HepG2 (cell line): ENCODE measurements around the gene MPST. TPM values are rescaled to one million over a fixed set of nuclear protein-coding genes. Genes with fewer than 3 reads are reported as not detected.
A peak's percentile ranks its signal among the peaks of the same experiment; 100 is the strongest.

Source experiments
- CBX5 ChIP-seq: sonication (generic); formaldehyde crosslinking; IDR thresholded peaks from 2 replicates; pipeline ENCODE4 v1.4.0; 2020; ENCODE audit warnings: missing genetic modification reagents, borderline replicate concordance
- FOXC1 ChIP-seq: sonication (generic); formaldehyde crosslinking; IDR thresholded peaks from 2 replicates; pipeline ENCODE4 v1.8.0; 2022; ENCODE audit warnings: mild to moderate bottlenecking, missing genetic modification reagents, borderline replicate concordance
- GATAD2A ChIP-seq: IDR thresholded peaks from 2 replicates; pipeline ENCODE4 v1.6.1; 2016
- KAT2B ChIP-seq: fragments of 150-350 bp; IDR thresholded peaks from 2 replicates; pipeline ENCODE4 v1.6.1; 2014; ENCODE audit warnings: low read depth, low read length, borderline replicate concordance
- MED1 ChIP-seq: sonication (generic); formaldehyde crosslinking; IDR thresholded peaks from 2 replicates; pipeline ENCODE4 v1.4.0; 2020; ENCODE audit warnings: missing genetic modification reagents
- MLX ChIP-seq: IDR thresholded peaks from 2 replicates; pipeline ENCODE4 v1.6.1; 2016
- MXD3 ChIP-seq: IDR thresholded peaks from 2 replicates; pipeline ENCODE4 v1.6.1; 2016; ENCODE audit warnings: mild to moderate bottlenecking, missing biosample characterization, missing genetic modification reagents
- NCOA1 ChIP-seq: sonication (generic); formaldehyde crosslinking; IDR thresholded peaks from 2 replicates; pipeline ENCODE4 v1.9.0; 2021; ENCODE audit warnings: missing genetic modification reagents
- PAXIP1 ChIP-seq: sonication (generic); formaldehyde crosslinking; conservative IDR thresholded peaks from 2 replicates; pipeline ENCODE4 v1.4.0; 2020; ENCODE audit warnings: mild to moderate bottlenecking, missing genetic modification reagents, moderate library complexity
- RFX5 ChIP-seq: IDR thresholded peaks from 2 replicates; pipeline ENCODE4 v1.6.1; 2011; ENCODE audit warnings: low read depth, low read length, improper control_type of control experiment
- SAP130 ChIP-seq: IDR thresholded peaks from 2 replicates; pipeline ENCODE4 v1.6.1; 2016; ENCODE audit warnings: low read depth
- SP2 ChIP-seq: sonication (generic); formaldehyde crosslinking; IDR thresholded peaks from 2 replicates; pipeline ENCODE4 v1.5.1; 2020; ENCODE audit warnings: mild to moderate bottlenecking, missing genetic modification reagents
- XRCC5 ChIP-seq: fragments of 200-400 bp; formaldehyde crosslinking; optimal IDR thresholded peaks from 2 replicates; pipeline ENCODE3; 2017; ENCODE audit warnings: mild to moderate bottlenecking, low read length
- ZBTB2 ChIP-seq: sonication (generic); formaldehyde crosslinking; IDR thresholded peaks from 2 replicates; pipeline ENCODE4 v1.8.0; 2022; ENCODE audit warnings: low read depth, missing genetic modification reagents
- ZBTB8A ChIP-seq: sonication (generic); formaldehyde crosslinking; IDR thresholded peaks from 2 replicates; pipeline ENCODE4 v1.4.0; 2020; ENCODE audit warnings: mild to moderate bottlenecking, low read depth, missing genetic modification reagents, borderline replicate concordance
- ZFY ChIP-seq: sonication (generic); formaldehyde crosslinking; IDR thresholded peaks from 2 replicates; pipeline ENCODE4 v1.4.0; 2020; ENCODE audit warnings: missing genetic modification reagents
- ZNF205 ChIP-seq: IDR thresholded peaks from 2 replicates; pipeline ENCODE4 v1.6.1; 2018; ENCODE audit warnings: missing biosample characterization, missing genetic modification reagents
- ZNF550 ChIP-seq: sonication (generic); formaldehyde crosslinking; IDR thresholded peaks from 2 replicates; pipeline ENCODE4 v1.4.0; 2020; ENCODE audit warnings: mild to moderate bottlenecking, missing genetic modification reagents, borderline replicate concordance
- ZNF580 ChIP-seq: IDR thresholded peaks from 2 replicates; pipeline ENCODE4 v1.6.1; 2016; ENCODE audit warnings: low read depth, borderline replicate concordance
- ZNF691 ChIP-seq: sonication (generic); formaldehyde crosslinking; IDR thresholded peaks from 2 replicates; pipeline ENCODE4 v1.4.0; 2020; ENCODE audit warnings: missing genetic modification reagents, low read depth, mild to moderate bottlenecking, borderline replicate concordance
- ZNF766 ChIP-seq: sonication (generic); formaldehyde crosslinking; IDR thresholded peaks from 2 replicates; pipeline ENCODE4 v1.5.0; 2020; ENCODE audit warnings: missing genetic modification reagents, borderline replicate concordance
- polyA plus RNA-seq, 8 experiments: library from polyadenylated mRNA; depleted of rRNA in 3 of 8; stranded (reverse) in 7 of 8; unstranded in 1 of 8; fragments of >200 nt; fragmentation: Illumina TruSeq in 4 of 8; extraction: Trizol in 4 of 8; gene quantifications; 2 replicates each; pipeline versions ENCODE4 v1.2.1 to v1.2.3, GENCODE V29; 2011 to 2016; ENCODE audit warnings: low read depth in 4 of 8, missing spikeins in 1 of 8, mixed read lengths in 1 of 8; ENCODE audit not compliant: insufficient read depth in 1 of 8
- total RNA-seq, 5 experiments: library from RNA; depleted of rRNA; stranded (reverse); fragments of >200 nt; fragmentation: Illumina TruSeq; extraction: Trizol; gene quantifications; 2 replicates each; pipeline ENCODE4 v1.2.3, GENCODE V29; 2016; ENCODE audit warnings: low read depth in 1 of 5

MPST gene
- total and polyA plus RNA-seq, 2 of the 13 experiments (the other 11 are each of a cell fraction or from before 2014, with no cell fraction given): 133 to 141 TPM

GRCh38 chr22:37028692-37029674 is 9.4 kb downstream of the MPST start (continued):
- no peak for TF ChIP-seq ZBTB2
- TF ChIP-seq ZNF691 (CRISPR knock-in tag): peak; percentile 70; the same call in 1 of the 2 replicates
- 0 out of 2 replicates have a peak, but pooled peaks have one; percentile 19 for TF ChIP-seq GATAD2A (CRISPR knock-in tag)
- TF ChIP-seq MED1 (CRISPR knock-in tag): 0 out of 2 replicates have a peak, but pooled peaks have one; percentile 28
- TF ChIP-seq ZNF205 (CRISPR knock-in tag): no peak
- no peak for TF ChIP-seq MLX
- no peak for TF ChIP-seq SAP130
- TF ChIP-seq CBX5 (CRISPR knock-in tag): no peak
- TF ChIP-seq SP2 (CRISPR knock-in tag): no peak
- TF ChIP-seq ZNF580 (CRISPR knock-in tag): no peak
- no peak for TF ChIP-seq ZBTB8A (CRISPR knock-in tag)
- no peak for TF ChIP-seq KAT2B
- TF ChIP-seq PAXIP1 (CRISPR knock-in tag): 0 out of 2 replicates have a peak, but pooled peaks have one; percentile 12
- no peak for TF ChIP-seq RFX5
- no peak for TF ChIP-seq MXD3 (CRISPR knock-in tag)
- TF ChIP-seq ZNF766: no peak
- no peak for TF ChIP-seq ZNF550 (CRISPR knock-in tag)
- TF ChIP-seq NCOA1 (CRISPR knock-in tag): no peak
- no peak for TF ChIP-seq FOXC1
- TF ChIP-seq ZFY: no peak
- TF ChIP-seq XRCC5: no peak
